Head of caudate nucleus (tissue), 42 donors: Measurements from ENCODE around the gene KRTAP4-16.
"Not testable (repeated sequence)": the region's sequence is repeated elsewhere in the genome, so short reads cannot be mapped to it uniquely, and the experiment has no call there.

Source experiments
- DNase-seq, 42 donors: peaks; one replicate each; pipeline versions ENCODE4 v3.0.0 to v3.0.0-alpha.2; 2020 to 2021; ENCODE audit warnings: mixed read lengths in 7 of 42
- intact Hi-C: fragments of 100-400 bp; cut with DNase I; formaldehyde crosslinking; loops from one replicate; pipeline ENCODE4 v1.15.0; 2022

KRTAP4-16 gene

DNA sequence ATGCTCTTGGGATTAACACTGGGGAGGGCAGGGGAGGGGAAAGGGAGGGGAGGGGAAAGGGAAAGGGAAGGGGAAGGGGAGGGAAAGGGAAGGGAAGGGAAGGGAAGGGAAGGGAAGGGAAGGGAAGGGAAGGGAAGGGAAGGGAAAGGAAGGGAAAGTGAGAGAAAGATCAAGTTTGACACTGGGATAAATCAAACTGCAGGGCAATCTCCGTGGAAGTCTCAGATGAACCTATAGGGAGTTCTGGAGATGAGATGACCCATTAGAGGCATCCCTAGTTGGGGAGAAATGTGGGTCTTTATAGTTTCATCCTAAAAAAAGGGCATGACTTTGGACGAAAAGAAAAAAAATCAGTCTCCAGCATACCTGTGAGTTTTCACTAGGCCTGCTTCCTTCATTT lies 19.7 kb upstream of the KRTAP4-16 start:
- intact Hi-C loops: no loop called here
- DNase-seq: no peak

DNA sequence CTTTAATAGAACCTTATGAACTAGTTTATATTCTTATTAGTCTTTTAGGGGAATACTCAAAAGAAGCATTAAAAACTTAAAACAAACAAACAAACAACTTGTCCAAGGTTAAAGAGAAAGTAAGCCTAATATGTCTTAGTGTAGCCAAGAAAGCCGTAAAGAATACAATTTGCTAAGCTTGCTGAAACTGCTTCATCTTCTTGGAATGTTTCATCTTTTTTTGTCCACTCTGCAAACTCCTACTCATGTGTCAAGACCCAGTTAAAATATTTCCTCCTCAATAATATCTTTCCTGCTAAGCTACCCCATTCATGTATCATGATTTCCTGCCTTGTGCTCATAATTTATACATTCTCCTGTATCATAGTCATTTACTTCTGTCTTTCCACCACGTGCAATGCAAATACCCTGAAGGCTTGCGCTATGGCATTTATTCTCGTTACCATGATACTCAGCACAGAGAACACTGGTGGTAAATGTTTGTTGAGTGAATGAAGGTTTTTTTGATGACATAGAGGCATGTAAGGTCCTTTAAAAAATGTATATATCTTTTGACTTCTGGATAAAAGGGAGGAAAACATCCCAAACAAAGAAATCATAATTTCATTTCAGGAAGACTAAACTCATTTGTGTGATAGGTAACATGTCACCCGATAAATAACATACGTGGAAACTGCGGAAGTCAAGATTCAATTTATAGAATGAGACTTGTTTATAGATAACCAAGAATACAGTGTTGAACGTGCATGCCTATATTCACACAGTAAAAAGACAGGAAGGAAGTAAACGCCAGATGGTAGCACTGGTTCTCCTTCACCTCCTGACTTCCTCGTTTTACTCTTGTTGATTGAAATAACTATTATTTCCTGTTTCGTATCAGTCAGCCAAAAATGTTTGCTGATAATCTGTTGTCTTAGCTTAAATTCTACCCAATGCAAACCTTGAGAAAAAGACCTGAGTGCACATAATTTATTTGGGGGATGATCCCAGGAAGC lies 18.0 kb upstream of the KRTAP4-16 start:
- DNase-seq, intact Hi-C loops: not testable (repeated sequence)

DNA sequence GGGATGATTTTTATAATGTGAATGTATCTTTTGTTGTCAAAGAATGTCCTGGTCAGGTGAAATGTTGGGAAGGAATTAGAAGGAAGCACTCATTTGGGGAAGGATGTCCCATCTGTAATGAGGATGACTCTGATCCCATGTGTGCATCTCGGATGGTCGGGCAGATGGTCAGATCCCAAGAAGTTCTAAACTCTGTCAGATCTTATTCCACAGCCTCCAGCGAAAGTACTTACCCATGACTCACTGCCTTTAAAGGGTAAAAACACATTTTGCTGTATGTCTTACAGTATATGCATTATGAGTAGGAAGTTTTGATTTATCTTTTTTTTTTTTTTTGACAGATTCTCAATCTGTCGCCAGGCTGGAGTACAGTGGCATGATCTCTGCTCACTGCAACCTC lies 16.7 kb upstream of the KRTAP4-16 start:
- DNase-seq: no peak
- intact Hi-C loops: no loop called here

DNA sequence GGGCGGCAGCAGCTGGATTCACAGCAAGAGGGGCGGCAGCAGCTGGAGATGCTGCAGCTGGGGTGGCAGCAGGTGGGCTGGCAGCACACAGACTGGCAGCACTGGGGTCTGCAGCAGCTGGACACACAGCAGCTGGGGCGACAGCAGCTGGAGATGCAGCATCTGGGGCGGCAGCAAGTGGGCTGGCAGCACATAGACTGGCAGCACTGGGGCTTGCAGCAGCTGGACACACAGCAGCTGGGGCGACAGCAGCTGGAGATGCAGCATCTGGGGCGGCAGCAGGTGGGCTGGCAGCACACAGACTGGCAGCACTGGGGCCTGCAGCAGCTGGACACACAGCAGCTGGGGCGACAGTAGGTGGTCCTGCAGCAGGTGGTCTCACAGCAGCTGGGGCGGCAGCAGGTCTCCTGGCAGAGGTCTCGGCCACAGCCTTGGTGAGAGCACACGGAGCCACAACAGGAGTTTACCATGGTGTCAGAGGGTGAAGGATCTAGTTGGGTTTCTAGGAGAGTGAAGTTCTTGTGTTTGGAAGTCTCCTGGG lies 15.9 kb upstream of the KRTAP4-16 start, which contains the start of gene KRTAP4-11:
Gene KRTAP4-11 (minus strand): TSS at position 528 of the 541 bp plus-strand sequence. CDS start 58 bp downstream, at position 470.
- intact Hi-C loops, DNase-seq: not testable (repeated sequence)

DNA sequence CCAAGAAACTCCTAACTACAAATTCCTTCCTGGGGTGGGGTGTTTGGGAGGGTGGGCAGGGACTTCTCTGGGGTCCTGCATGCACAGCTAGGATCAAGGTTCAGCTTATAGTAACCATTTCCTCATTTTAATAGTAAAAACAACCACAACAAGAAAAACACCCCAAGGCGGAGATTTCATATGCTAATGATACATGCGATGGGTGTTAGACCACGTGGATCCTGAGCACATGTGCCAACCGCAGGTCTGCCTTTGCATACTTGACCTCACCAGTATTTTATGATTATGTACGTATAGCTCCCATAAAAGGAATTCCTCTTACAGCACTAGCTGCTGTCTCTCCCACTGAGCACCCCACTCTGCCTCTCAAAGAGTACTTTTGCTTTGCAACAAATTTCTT lies 14.3 kb upstream of the KRTAP4-16 start:
- no peak for DNase-seq
- intact Hi-C loops: no loop called here

DNA sequence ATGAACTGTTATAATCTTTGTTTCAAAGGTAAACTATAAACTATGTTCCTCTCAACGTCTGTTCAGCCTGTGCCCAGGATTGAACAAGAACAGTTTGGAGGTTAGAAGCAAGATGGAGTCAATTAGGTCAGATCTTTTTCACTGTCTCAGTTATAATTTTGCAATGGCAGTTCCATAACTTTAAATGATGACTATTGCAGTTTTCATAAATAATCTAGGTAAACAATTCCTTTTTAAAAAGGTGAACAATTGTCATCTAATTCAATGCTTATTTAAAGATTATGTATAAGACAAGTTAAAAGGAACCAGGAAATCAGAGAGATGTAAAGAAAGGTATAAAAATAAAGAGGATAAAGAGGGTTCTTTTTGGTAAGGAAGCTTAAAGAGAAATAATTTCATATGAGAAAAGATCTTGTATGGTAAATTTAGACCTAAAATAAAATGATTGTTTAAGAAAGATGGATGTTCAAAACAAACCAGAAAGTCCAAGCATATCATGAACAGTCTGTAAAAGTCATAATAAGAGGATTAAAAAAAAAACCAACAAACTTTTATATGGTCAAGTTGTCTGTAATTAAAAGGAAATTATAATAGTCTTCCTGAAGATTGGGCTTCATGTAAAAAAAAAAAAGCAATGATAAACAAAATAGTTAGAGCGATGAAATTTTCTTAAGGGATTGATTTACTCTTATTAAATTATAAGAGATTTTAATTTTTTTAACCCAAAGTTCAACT lies 9.3 kb upstream of the KRTAP4-16 start:
- intact Hi-C loops: no loop called here
- no peak for DNase-seq

DNA sequence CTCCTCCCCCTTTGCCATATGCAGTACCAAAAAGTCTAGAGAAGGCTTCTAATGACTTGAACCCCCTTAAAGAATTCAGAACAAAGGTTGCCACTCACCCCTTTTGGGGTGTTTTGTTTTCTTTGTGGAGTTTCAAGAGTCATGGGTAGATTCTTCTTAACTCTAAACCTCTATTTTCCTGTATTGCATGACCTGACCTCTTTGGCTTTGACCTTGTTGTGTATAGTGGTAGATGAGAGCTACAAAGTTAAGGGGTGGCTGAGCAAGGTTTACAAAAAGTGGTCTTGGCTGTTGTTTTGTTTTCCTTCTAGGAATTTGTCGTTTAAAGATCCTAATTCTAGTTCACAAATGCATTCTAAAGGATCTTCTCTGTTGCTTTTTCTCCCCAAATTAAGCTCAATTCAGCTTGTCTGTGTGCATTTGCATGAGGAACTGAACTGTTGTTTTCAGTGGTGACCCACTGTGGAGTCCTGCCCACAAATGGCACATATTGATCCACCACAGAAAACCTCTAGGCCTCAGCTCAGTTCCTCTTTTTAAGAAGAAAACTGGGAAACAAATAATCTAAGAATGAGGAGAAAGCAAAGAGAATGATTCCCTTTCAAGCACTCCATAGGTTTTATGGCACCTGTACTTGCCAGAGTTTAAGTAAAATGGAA lies 6.8 kb upstream of the KRTAP4-16 start:
- DNase-seq, intact Hi-C loops: not testable (repeated sequence)

DNA sequence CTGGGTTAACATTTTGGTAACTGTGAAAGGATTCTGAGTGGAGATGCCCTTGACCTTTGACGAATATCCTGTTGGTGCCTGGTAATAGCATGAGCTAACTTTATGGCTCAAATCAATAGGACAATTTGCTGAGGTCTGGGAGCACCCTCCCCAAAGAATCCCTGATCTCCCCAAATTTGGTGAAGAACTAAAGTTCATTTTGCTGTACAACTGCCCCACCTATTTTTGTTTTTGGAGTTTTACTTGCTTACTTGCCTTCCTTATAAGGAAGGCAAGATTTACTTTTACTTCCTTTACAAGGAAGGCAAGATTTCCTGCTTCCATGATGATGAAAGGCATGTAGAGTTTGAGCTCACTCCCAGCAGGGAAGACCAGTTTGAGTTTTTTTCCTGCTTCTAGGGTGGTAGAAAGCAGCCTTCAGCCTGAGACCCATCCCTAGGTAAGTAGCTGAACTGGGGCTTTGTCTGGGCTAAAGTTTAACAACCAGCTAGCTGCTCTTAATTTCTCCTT lies 6.0 kb upstream of the KRTAP4-16 start:
- DNase-seq: no peak
- intact Hi-C loops: no loop called here

DNA sequence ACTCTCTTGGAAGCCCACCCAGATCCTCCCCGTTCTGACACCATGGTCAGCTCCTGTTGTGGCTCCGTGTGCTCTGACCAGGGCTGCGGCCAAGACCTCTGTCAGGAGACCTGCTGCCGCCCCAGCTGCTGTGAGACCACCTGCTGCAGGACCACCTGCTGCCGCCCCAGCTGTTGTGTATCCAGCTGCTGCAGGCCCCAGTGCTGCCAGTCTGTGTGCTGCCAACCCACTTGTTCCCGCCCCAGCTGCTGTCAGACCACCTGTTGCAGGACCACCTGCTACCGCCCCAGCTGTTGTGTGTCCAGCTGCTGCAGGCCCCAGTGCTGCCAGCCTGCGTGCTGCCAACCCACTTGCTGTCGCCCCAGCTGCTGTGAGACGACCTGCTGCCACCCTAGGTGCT lies 3.3 kb upstream of the KRTAP4-16 start, which contains the start of gene KRTAP4-9:
Gene KRTAP4-9 (plus strand): TSS at position 43 of the 400 bp plus-strand sequence. CDS start 0 bp downstream, at position 43.
- DNase-seq, intact Hi-C loops: not testable (repeated sequence)

DNA sequence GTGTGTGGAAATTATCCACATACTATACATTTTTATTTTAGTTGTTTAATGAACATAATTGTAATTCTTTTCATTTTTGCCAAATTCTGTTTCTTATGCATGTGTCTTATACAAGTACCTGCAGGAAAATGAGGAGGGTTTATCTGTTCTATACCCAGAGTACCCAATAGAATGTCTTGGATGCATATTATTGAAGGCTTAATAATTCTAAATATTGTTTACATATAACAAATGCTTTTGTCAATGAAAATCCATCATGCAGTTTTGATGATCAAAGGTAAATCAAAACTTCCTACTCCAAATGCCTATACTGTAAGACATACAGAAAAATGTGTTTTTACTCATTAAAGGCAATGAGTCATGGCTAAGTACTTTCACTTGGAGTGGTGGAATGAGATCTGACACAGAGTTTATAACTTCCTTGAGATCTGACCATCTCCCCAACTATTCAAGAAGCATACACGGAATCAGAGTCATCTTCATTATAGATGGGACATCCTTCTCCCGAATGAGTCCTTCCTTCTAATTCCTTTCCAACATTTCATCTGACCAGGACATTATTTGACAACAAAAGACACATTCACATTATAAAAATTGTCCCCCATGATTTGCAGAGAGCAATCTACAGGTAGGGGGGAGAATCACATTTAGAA lies 2.5 kb upstream of the KRTAP4-16 start:
- DNase-seq, intact Hi-C loops: not testable (repeated sequence)

DNA sequence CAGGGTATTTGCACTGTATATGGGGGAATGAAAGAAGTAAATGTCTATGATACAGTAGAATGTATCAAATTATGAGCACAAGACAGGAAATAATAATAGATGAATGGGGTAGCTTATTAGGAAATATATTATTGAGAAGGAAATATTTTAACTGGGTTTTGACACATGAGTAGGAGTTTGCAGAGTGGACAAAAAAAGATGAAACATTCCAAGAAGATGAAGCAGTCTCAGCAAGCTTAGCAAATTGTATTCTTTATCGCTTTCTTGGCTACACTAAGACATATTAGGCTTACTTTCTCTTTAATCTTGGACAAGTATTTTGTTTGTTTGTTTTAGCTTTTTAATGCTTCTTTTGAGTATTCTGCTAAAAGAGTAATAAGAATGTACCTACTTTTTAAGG lies 1.9 kb upstream of the KRTAP4-16 start:
- DNase-seq: no peak
- intact Hi-C loops: no loop called here

DNA sequence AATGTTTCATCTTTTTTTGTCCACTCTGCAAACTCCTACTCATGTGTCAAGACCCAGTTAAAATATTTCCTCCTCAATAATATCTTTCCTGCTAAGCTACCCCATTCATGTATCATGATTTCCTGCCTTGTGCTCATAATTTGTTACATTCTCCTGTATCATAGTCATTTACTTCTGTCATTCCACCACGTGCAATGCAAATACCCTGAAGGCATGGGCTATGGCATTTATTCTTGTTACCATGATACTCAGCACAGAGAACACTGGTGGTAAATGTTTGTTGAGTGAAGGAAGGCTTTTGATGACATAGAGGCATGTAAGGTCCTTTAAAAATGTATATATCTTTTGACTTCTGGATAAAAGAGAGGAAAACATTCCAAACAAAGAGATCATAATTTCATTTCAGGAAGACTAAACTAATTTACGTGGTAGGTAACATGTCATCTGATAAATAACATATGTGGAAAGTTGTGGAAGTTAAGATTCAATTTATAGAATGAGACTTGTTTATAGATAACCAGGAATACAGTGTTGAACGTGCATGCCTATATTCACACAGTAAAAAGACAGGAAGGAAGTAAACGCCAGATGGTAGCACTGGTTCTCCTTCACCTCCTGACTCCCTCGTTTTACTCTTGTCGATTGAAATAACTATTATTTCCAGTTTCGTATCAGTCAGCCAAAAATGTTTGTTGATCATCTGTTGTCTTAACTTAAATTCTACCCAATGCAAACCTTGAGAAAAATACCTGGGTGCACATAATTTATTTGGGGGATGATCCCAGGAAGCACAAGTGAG lies 2.1 kb downstream of the KRTAP4-16 start:
- DNase-seq, intact Hi-C loops: not testable (repeated sequence)

DNA sequence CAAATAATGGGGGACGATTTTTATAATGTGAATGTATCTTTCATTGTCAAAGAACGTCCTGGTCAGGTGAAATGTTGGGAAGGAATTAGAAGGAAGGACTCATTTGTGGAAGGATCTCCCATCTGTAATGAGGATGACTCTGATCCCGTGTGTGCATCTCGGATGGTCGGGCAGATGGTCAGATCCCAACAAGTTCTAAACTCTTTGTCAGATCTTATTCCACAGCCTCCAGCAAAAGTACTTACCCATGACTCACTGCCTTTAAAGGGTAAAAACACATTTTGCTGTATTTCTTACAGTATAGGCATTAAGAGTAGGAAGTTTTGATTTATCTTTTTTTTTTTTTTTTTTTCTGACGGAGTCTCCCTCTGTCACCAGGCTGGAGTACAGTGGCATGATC lies 3.5 kb downstream of the KRTAP4-16 start:
- DNase-seq: no peak
- intact Hi-C loops: no loop called here

DNA sequence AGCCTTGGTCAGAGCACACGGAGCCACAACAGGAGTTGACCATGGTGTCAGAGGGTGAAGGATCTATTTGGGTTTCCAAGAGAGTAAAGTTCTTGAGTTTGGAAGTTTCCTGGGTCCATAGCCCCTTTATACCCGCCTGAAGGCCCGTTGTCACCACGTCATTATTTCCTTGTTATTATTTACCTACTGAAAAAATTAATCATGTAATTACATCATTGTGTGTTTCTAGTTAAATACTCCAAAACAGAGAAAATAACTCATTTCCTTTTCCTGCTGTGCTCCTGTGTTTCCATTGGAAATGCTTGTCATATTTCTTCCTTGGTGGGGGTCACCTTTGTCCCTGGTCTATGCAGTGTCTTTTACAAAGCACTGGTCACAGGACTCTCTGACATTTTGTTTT lies 4.0 kb downstream of the KRTAP4-16 start, which contains the start of gene KRTAP4-8:
Gene KRTAP4-8 (minus strand): TSS at position 101 of the 400 bp plus-strand sequence. CDS start 58 bp downstream, at position 43.
- intact Hi-C loops: no loop called here
- DNase-seq: no peak

DNA sequence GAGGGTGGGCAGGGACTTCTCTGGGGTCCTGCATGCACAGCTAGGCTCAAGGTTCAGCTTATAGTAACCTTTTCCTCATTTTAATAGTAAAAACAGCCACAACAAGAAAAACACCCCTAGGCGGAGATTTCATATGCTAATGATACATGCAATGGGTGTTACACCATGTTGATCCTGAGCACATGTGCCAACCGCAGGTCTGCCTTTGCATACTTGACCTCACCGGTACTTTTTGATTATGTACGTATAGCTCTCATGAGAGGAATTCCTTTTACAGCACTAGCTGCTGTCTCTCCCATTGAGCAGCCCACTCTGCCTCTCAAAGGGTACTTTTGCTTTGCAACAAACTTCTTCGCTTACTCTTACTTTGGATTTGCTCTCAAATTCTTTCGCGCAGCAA lies 6.0 kb downstream of the KRTAP4-16 start:
- intact Hi-C loops: no loop called here
- DNase-seq: no peak

DNA sequence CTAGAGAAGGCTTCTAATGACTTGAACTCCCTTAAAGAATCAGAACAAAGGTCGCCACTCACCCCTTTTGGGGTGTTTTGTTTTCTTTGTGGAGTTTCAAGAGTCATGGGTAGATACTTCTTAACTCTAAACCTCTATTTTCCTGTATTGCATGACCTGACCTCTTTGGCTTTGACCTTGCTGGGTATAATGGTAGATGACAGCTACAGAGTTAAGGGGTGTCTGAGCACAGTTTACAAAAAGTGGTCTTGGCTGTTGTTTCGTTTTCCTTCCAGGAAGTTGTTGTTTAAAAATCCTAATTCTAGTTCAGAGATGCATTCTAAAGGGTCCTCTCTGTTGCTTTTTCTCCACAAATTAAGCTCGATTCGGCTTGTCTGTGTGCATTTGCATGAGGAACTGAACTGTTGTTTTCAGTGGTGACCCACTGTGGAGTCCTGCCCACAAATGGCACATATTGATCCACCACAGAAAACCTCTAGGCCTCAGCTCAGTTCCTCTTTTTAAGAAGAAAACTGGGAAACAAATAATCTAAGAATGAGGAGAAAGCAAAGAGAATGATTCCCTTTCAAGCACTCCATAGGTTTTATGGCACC lies 13.2 kb downstream of the KRTAP4-16 start:
- DNase-seq, intact Hi-C loops: not testable (repeated sequence)
